NCI-H146 (cell line): Measurements from ENCODE around the gene USP17L19.
"Not testable (repeated sequence)": the region's sequence is repeated elsewhere in the genome, so short reads cannot be mapped to it uniquely, and the experiment has no call there.

ENCODE experiments used
- DNase-seq: peaks from one replicate; lab custom pipeline; 2025; lab: John Stamatoyannopoulos, UW

USP17L19 gene

GRCh38 chr4:9253078-9253477 lies at the start of gene USP17L19:
Gene USP17L19, plus strand, starts transcription at chr4:9253378. Its CDS starts 0 bp downstream, at chr4:9253378.
- not testable (repeated sequence) for DNase-seq

- not testable (repeated sequence) for DNase-seq
Observed at GRCh38 chr4:9210357-9210756, 42.8 kb upstream of the USP17L19 start, which contains the start of gene USP17L10. Gene USP17L10, plus strand, starts transcription at chr4:9210657. Its CDS starts 0 bp downstream, at chr4:9210657.

GRCh38 chr4:9214701-9215100 lies 38.5 kb upstream of the USP17L19 start:
- not testable (repeated sequence) for DNase-seq

- DNase-seq: not testable (repeated sequence)
Observed at GRCh38 chr4:9215105-9215504, 38.1 kb upstream of the USP17L19 start, which contains the start of gene USP17L11. Gene USP17L11, plus strand, starts transcription at chr4:9215405. Its CDS starts 0 bp downstream, at chr4:9215405.

- not testable (repeated sequence) for DNase-seq
Observed at GRCh38 chr4:9219852-9220251, 33.3 kb upstream of the USP17L19 start, which contains the start of gene USP17L12. Gene USP17L12, plus strand, starts transcription at chr4:9220152. Its CDS starts 0 bp downstream, at chr4:9220152.

- DNase-seq: not testable (repeated sequence)
Observed at GRCh38 chr4:9224596-9224995, 28.6 kb upstream of the USP17L19 start, which contains the start of gene USP17L13. Gene USP17L13, plus strand, starts transcription at chr4:9224896. Its CDS starts 0 bp downstream, at chr4:9224896.

- DNase-seq: not testable (repeated sequence)
Observed at GRCh38 chr4:9230249-9230648, 22.9 kb upstream of the USP17L19 start.

GRCh38 chr4:9234085-9234484 lies 19.1 kb upstream of the USP17L19 start, which contains the start of gene USP17L15:
Gene USP17L15, plus strand, starts transcription at chr4:9234385. Its CDS starts 0 bp downstream, at chr4:9234385.
- DNase-seq: not testable (repeated sequence)

GRCh38 chr4:9238461-9238860 lies 14.7 kb upstream of the USP17L19 start:
- DNase-seq: not testable (repeated sequence)

GRCh38 chr4:9243579-9243978 lies 9.6 kb upstream of the USP17L19 start, which contains the start of gene USP17L17:
Gene USP17L17, plus strand, starts transcription at chr4:9243879. Its CDS starts 0 bp downstream, at chr4:9243879.
- DNase-seq: not testable (repeated sequence)

- DNase-seq: not testable (repeated sequence)
Observed at GRCh38 chr4:9247953-9248680, 5.1 kb upstream of the USP17L19 start, which contains the start of gene USP17L18. Gene USP17L18, plus strand, starts transcription at chr4:9248630. Its CDS starts 0 bp downstream, at chr4:9248630.

GRCh38 chr4:9257824-9258223 lies 4.6 kb downstream of the USP17L19 start, which contains the start of gene USP17L20:
Gene USP17L20, plus strand, starts transcription at chr4:9258124. Its CDS starts 0 bp downstream, at chr4:9258124.
- DNase-seq: not testable (repeated sequence)

- not testable (repeated sequence) for DNase-seq
Observed at GRCh38 chr4:9262572-9262971, 9.4 kb downstream of the USP17L19 start, which contains the start of gene USP17L21. Gene USP17L21, plus strand, starts transcription at chr4:9262872. Its CDS starts 0 bp downstream, at chr4:9262872.

GRCh38 chr4:9267319-9267718 lies 14.1 kb downstream of the USP17L19 start, which contains the start of gene USP17L22:
Gene USP17L22, plus strand, starts transcription at chr4:9267619. Its CDS starts 0 bp downstream, at chr4:9267619.
- not testable (repeated sequence) for DNase-seq

- DNase-seq: not testable (repeated sequence)
Observed at GRCh38 chr4:9271719-9272118, 18.5 kb downstream of the USP17L19 start.
